Epidermal melanocyte (primary cell): ENCODE measurements around the gene TIFAB.

ENCODE experiments used
- DNase-seq: peaks from one replicate; pipeline ENCODE4 v3.0.0; 2011; ENCODE audit warnings: low spot score; ENCODE audit not compliant: insufficient read length

TIFAB gene

DNA sequence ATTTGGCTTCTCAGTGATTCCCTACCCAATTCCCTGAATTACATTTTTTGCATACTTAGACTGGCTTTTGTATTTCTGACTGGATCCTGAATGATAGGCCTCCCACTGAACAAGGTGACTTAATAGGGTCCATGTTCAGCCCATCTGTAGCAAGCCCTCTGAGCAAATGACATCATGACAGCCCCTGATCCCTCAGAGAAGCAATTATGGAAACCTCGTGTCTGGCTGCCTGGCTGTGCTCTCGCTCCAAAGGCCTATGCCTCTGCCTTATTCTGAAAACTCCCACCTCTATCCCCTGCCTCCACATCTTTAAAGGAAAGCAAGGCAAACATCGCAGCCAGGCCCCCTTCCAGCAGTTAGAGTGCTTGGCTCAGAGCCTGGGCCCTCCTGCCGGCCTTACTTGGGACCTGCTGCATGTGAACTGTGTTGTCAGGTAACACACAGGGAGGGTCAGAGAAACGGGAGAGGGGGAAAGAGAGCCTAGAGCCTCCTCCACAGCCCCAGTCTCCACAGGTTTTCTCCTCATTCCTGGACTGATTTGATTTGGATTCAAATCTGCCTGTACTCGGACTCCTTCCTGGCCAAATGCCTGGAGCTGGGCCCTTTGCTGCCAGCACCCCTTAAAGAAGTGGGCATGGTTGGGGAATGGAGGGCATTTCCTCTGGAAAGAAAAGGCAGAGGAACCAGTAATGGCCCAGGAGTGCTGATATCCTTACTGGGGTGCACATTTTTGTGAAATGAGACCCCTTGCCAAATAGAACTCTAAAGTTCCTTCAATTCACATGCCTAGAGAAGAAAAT, 8.8 kb downstream of the TIFAB start:
- DNase-seq: no peak

DNA sequence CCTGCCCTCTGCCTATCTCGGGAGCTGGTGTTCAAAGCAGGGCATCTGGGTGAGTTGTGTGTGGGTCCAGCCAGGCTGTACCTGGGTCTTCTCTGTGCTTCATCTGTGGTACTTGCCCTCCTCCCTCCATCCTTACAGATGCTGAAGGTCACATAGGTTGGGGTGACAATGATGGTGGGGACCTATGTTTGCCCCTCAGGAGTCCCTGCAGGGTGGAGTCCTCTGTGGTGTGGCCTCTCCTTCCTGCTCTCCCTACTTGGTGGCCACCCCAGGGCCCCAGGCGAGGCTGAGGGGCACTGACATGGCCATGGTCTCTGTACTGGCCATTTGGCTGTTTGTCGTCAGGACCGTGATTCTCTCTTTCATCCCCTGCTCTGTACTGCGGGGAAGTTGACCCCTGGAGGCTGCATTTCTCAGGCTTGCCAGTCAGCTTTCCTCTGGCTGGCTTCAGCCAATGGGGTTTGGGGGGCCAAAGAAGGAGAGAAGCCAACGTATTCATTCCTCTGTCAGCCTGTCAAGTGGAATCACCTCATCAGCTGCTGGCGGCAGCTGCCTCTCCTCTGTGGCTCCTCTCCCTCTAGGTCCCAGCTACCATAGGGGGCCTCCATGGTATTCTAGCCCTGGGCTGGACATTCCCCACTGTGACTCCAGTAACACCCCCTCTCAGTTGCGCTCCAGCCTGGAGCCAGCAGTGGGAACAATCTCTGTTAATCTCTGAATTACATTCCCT, 9.6 kb downstream of the TIFAB start:
- DNase-seq: no peak

DNA sequence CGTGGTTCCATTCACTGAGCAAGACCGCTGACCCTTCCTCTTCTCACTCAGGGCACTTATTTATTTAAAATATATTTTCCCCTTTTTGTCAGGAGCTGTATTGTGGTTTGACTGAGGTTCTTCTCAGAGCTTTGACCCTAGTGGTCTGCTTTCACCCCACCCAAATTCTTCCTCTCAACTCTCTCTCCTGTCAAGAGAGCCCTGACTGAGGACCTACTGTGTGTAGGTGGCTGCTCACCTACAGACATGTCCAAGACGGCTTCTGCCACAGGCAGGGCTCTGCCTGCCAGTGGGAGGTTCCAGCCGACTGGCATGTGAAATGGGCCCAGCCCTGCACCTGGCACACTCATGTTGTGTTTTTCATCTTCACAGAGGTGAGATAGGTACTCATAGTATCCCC, 10.2 kb downstream of the TIFAB start:
- no peak for DNase-seq

DNA sequence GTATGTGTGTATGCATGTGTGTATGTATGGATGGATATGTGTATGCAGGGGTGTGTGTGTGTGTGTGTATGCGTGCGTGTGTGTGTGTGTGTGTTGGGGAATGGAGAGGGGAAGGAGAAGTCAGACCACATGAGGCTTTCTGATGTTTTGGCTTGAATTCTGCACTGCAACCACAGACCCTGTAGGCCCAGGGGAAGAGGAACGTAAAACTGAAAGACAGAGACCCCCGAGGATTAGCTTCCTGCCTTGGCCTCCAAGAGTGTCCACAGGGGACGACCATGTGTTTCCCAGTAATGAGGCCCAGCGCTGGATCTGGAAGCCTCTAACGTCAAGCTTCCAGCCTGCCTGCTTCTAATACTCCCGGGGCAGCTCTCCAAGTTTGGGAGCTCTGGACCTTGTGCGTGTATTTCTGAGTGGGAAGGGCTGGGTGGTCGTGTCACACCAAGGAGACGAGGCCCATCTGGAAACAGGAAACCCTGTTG, 10.8 kb downstream of the TIFAB start:
- DNase-seq: no peak

DNA sequence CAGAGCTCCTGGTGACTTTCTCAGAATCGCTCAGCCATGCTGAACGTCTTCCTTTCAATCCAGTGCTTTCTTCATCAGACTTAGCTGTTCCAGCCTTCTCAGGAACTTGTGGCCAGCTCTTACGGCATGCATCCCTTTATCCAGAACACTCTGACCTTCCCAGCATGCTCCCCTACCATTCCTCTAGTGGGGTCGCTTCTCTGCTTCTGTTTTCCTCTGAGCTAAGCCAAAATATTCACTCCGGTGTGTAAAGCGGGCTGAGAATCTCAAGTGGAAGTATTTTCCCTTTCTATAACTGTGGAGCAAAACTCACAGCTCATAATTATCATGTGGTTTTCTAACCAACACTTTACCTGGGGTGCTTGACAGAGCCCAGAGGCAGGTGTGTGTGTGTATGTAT, 11.2 kb downstream of the TIFAB start:
- DNase-seq: no peak

DNA sequence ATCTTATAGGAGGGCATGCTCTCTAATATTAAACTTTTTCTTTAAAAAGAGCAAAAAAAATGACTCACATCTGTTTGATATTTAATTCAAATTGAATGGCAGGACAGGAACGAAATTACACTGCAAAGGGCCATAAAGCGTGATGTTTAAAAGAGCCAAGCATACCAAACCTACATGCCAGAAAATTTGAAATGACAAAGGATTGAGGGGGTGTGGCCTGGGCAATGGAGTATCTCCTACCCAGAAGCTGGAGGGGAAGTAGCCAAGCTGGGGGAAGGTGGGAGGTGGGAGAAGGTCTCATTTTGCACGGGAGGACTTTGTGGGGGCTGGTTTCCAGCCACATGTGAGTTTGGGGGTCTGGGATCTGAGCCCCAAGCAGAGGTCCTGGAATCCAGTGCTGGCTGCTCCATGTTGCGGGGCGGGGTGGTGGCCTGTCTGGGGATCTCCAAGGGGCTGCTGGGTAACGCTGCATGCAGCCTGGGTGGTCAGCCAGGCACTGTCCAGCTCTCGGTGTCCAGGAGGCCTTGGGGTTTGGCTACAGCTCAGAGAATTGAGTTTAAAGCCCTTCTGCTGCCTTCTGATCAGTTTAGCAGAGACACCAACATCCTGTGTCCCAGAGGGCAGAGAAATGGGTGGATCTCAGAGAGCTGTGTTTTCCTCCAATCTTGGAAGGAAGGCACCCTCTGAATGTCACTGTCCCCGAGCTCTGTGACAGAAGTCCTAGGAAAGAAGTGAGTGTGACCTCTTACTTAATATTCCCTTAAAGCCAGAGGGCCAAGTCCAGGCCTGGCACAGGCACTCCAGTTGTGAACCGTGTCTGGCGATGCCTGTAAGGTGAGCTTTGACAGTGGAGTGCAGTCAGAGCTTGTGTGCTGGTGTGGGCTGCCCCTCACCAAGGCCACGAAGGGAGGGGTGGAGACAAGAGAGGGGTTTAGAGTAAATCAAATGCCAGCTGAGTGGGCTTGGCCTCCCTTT, 12.6 kb downstream of the TIFAB start:
- DNase-seq: no peak

DNA sequence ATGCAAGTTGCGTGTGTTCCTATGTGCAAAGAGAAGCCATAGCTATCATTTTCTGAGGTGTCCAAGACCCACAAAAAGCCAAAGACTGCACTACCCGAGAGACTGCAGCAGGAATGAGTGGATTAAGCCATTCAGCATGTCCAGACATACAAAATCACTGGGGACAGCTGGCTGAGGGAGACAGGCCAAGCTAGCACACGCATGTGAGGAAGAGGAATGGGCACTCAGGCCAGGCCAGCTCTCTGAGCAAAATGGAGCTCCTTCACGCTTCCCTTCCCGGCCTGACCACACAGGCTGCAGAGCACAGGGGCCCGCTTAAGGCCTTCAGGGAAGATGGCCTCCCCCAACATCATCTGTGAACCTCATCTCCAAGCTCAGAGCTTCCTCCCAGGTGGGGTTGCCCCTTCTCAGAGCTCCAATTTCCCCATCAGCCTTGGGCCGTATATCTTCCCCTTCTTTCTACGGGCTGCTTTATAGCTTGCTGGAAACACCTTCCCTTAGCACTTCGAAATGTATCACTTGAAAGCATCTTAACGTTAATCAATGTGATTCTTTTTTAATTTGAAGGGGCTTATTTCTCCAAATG, 13.4 kb downstream of the TIFAB start:
- DNase-seq: no peak

DNA sequence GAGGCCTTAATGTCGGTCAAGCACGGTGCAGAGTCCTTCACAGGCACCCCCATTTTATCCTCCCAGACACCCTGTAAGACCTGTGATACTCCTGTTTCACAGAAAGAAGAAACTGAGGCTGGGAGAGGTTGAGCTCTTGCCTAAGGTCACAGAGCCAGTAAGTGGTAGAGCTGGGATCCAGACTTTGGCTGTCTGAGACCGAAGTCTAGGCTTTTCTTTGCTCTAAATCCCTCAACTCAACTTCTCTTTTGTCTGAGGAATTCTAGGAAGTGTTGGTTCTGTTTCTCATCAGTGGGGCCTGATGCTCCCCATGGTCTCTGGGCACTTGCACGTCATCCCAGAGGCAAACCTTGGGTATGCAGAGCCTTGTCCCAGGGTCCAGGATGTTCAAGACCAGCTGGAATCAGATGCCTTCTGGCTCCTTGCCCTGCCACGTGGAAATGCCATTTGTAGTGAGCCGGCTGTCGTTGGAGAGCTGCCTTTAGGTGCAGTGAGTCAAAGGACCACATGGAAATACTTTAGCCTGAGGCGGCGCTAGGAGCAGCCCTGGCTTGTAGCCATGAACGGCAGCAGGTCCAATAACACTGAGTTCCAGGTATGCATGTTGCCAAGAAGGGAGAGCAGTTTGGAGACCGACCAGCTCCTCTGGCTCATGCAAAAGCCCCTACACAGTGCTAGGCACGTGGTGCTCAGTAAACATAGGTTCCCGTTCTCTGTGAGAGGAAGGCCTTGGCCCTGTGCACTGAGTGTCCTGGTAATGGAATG, 14.2 kb downstream of the TIFAB start:
- DNase-seq: no peak

DNA sequence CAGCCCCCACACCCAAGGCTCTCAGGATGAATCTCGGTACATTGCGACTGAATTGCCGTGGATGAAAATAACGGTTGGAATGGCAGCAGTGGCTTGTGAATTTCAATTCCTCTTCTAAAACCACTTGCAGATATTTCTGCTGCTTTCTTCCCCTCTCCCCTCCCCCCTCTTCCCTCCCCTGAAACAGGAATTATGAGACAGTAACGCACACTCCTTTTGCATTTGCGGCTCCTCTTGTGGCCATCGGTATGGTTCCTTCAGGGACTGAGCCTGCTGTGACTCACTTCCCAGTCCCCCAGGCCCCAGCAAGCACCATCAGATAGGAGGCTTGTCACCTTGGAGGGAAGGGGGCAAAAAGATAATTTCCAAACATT, 14.7 kb downstream of the TIFAB start:
- no peak for DNase-seq

DNA sequence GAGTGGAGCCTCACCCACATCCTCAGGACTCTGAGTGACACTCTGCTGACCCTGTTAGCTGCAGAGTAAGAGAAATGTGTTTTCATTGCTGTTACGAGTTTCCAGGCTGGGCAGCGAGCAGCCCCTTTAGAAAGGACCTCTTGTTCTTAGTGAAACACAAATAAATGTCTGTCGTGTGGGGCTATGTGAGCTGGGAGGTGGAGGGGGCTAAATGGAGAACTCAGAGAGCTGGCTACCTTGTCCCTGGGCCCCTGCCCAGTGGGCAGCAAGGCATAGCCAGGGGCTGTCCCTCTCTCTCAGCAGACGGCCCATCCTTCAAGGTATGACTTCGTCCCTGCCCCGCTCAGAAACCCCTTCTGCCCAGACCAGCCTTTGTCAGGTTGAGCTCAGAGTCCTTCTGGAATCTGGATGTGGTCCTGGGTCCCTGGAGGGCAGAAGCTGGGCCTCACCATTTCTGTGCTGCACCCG, 15.2 kb downstream of the TIFAB start:
- no peak for DNase-seq

DNA sequence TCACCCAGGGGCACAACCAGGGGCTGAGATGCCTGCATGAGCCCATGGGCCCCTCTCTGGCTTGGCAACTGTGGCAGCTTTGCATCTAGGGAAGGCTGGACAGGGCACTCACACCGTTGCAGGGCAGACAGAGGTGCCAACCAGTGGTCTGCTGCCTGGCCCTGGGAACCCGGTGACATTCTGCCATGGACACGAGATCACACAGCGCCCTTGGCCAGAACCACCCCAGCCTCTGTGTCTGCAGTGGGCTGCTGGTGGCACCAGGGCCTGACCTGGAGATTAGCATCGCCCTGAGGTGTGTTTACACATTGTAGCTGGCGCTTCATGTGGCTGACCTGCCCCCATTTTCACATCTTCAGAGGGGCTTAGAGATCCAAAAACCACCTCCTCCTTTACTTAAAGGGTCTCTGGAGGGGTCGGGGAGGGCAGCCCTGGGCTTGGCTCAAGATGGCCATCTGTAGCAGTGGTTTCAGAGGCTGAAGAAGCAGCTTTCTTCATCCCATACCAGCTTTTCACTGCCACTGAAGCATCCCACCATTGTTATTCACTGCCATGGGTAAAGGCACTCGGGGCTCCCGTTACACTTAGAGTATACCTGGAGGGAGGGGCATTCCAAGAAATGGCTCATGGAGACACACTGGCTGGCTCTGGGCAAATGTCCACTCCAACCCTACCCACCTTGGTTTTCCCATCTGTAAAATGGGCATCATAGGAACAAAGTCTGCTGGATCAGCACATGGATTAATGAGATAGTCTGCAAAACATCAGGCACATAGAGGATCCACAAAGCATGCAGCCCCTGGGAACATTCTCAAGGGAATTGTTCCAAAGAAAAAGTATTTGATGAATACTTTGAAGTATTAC, 16.5 kb downstream of the TIFAB start:
- no peak for DNase-seq

DNA sequence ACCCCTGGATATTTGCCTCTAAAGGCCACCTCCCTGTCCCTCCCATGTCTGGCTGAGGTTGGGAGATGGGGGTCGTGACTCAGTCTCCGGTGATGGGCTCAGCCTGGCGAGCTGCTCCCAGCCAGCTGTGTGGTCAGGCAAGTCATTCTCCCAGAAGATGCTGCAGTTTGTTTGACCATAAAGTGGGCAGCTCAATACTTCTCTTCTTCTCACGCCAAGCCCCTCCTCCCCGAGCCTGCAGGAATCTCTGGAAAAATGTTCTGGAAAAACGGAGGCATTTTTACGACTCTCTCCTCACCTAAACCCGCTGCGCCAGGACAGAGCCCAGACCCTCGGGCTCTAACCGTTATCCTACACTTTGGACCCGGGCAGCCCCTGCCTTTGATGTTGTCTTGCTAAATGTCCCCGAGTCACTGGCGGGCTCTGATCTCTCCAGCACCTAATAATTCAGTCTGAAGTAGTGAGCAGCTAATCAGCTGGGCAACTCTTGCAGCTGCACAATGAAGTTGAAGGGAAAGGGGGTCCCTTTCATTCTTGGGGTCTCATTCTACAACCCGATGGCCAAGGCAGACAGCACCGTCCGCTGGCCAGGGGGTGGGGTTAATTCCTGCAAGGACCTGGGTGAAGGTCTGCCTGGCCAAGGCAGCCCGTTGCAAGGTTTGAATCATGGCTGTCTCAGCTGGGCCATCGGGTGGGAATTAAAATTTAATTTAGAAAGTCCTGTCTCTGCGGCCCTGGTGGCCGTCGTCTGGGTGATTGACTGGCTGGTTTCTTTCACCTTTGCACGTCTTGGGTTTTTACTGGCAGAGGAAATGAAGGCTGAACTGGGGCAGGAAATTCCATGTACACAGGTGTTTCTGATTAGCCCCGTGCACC, 17.3 kb downstream of the TIFAB start:
- DNase-seq: no peak

DNA sequence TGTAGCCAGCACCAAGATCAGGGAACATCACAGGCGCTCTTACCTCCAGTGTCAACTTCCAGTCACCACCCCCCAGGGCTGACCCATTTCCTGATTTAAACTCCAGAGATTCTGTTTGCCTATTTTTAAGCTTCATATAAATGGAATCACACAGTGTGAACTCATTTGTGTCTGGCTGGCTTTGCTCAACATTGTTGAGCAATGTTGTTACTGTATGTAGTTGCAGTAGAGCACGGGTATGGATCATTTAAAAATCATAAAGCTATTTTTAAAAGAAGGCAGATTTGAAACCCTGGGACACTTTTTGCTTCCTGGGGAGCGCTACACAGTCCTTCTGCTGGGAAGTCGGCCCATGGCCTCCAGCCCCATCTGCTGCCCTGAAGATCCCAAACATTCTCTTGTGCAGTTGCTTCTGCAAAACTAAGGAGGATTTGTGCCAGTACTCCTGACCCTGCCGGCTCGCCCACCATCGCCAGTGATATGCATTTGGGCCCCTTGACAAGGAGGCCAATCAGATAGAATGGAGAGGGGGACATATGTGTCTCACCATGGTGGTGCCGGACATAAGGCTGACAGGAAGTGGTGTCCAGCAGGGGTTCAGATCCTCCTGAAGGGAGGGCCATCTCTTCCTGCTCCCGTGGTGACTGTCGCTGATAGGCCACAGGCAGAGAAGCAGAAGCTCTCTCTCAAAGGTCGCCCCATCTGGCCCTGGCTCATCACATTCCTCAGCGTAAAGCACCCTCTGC, 18.3 kb downstream of the TIFAB start:
- DNase-seq: no peak

DNA sequence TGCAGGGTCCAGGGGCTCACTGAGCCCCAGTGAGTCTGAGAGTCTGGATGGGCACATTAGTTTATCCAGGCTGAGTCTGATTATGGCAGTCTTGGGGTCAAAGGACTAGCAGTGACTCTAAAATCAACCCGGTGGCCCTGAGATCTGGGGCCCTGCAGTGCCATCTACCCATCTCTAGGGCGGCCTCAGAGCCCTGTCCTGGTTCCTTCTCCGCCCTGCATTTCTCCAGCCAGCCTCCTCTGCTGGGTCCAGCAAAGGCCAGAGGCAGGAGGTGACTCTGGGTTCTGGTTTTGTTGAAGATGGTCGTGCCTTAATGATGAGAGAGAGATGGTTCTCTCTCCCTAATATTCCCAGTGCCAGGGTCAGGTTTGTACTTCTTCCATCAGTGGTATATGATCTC, 20.0 kb downstream of the TIFAB start:
- no peak for DNase-seq

DNA sequence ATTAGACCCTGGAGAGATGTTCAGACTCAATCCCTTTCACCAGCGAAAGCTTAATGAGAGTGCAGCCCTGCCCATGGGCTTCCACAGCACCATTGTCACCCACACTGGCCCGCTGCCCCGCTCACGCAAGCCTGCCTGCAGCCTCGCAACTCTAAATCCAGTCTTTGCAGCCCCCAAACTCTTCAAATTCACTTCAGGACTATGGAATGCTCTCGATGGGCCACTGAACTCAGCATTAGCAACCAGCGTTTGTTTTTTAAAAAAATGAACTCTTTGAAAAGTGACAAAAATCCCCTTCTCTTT, 22.1 kb downstream of the TIFAB start:
- DNase-seq: no peak

DNA sequence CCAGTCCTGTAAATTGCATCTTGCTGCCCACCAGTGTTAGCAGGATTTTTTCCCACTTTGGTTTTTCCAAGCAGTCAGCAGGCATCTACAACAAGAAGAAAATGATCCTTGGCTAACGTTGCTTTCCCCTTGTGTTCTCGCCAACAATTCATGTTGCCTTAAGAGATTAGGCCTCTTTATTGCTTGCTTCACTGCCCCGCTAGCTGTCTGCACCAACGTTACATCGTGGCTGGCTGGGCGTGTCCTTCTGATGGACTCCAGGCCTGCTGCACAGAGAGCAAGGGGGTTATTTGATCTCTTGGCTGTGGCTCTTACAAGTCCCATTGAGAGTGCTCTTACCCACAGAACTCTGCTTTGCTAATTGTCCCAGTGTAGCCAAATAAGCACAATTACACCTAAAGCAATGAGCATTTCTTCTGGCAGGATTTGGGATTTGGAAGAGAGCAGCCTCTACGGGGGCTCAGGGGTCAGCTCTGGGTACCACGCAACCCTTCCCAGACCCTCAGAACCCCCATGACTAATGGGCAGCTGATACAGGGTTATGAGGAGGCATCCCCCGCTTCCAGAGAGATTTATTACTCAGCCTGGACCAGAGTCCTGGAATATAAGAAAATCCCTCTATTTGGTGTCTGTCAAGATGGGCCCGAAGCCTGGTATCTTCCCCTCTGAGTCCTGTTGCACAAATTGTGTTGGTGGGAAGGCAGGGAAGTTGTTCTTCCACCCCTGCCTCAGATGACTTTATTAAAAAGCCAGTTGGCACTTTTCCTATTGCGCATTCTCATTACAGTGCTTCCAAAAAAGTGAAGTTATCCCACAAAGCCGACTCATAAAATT, 22.6 kb downstream of the TIFAB start:
- DNase-seq: no peak

DNA sequence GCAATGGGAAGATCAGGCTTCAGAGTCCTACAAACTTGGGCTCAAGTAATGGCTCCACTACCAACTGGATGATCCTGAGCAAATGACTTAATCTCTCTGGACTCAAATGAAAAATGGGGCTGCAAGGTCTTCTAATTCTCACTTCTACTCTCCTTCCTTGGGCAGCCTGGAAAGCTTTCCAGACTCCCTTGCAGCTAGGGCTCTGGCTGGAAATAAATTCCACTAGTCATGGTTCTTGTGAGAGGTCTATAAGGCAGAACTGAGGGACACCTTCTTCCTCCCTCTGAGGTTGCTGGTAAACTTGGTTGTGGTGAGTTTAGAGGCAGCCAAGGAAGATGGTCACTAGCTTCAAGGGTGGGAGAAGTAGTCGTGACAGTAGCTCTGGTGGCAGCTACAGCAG, 23.6 kb downstream of the TIFAB start:
- no peak for DNase-seq
